Endothelial cell of umbilical vein (primary cell): ENCODE results near the gene EID3. TPM values are rescaled to one million over a fixed set of nuclear protein-coding genes. Genes with fewer than 3 reads are reported as not detected.
"Not testable (repeated sequence)": the region's sequence is repeated elsewhere in the genome, so short reads cannot be mapped to it uniquely, and the experiment has no call there.

ENCODE experiments used
- BruUV-seq: library from RNA; stranded (reverse); fragments of 400-500 nt; replicated peaks from 2 replicates; lab custom pipeline; 2021; lab: Mats Ljungman, UMichigan
- CTCF ChIA-PET: fragments of 300-600, 350-600 bp; sonication (Branson Sonifier 250); formaldehyde crosslinking; loops from one replicate; lab custom pipeline; 2021; ENCODE audit warnings: antibody characterized with exemption, inconsistent platforms; lab: Charles Lee
- POLR2A ChIA-PET: fragments of 300-600, 350-600 bp; sonication (Branson Sonifier 250); formaldehyde crosslinking; loops from one replicate; lab custom pipeline; 2021; ENCODE audit warnings: antibody characterized with exemption, inconsistent platforms; lab: Charles Lee
- DNase-seq: peaks from one replicate; pipeline ENCODE4 v3.0.0-alpha.2; 2011; ENCODE audit warnings: low read depth, low spot score
- FAIRE-seq: peaks from 2 replicates; lab custom pipeline; 2011; peaks lifted over from hg19 to GRCh38; lab: Jason Lieb, UNC
- H2AFZ ChIP-seq: 2 replicates; pipeline ENCODE4 v1.6.0; 2012; ENCODE audit warnings: low read depth, low read length, control low read depth, inconsistent platforms
- H3K27ac ChIP-seq: 2 replicates; pipeline ENCODE4 v1.5.1; 2011; ENCODE audit warnings: low read depth, mild to moderate bottlenecking, control low read depth, low read length, moderate library complexity; ENCODE audit not compliant: insufficient read depth
- H3K27me3 ChIP-seq, 2 experiments: 2 replicates each; pipeline versions ENCODE4 v1.6.0 to v1.6.1; 2011; ENCODE audit warnings: low read length in 2 of 2, mixed read lengths in 1 of 2; ENCODE audit not compliant: control insufficient read depth in 2 of 2, insufficient read depth in 2 of 2
- H3K36me3 ChIP-seq, 2 experiments: 2 replicates in 1 of 2; 3 replicates in 1 of 2; pipeline ENCODE4 v1.5.1; 2011; ENCODE audit warnings: low read length in 2 of 2, mild to moderate bottlenecking in 1 of 2, moderate library complexity in 1 of 2; ENCODE audit not compliant: control insufficient read depth in 2 of 2, insufficient read depth in 2 of 2; ENCODE audit errors: extremely low read depth in 1 of 2
- H3K4me1 ChIP-seq: 3 replicates; pipeline ENCODE4 v1.5.1; 2011; ENCODE audit warnings: mild to moderate bottlenecking, low read length; ENCODE audit not compliant: control insufficient read depth, insufficient read depth; ENCODE audit errors: extremely low read depth
- H3K4me2 ChIP-seq: 2 replicates; pipeline ENCODE4 v1.6.1; 2011; ENCODE audit warnings: low read length, control low read depth, mixed read lengths; ENCODE audit not compliant: insufficient read depth
- H3K4me3 ChIP-seq, 3 experiments: fragments of 200-600 bp in 1 of 3; sonication (generic), shearing (Covaris generic) in 1 of 3; replicated peaks in 1 of 3; 2 replicates each; pipeline ENCODE4 v1.5.1; 2011 to 2016; ENCODE audit warnings: control low read depth in 3 of 3, low read length in 3 of 3, mild to moderate bottlenecking in 2 of 3, inconsistent platforms in 1 of 3, low read depth in 1 of 3, moderate library complexity in 1 of 3; ENCODE audit not compliant: insufficient read depth in 1 of 3
- H3K79me2 ChIP-seq: 2 replicates; pipeline ENCODE4 v1.6.0; 2012; ENCODE audit warnings: low read length, inconsistent platforms; ENCODE audit not compliant: control insufficient read depth, insufficient read depth
- H3K9ac ChIP-seq: replicated peaks from 2 replicates; pipeline ENCODE3; 2011; ENCODE audit warnings: low read length, control low read depth; ENCODE audit not compliant: insufficient read depth; ENCODE audit errors: extremely low read depth
- H3K9me1 ChIP-seq: replicated peaks from 3 replicates; pipeline ENCODE4 v1.6.0; 2011; ENCODE audit warnings: mild to moderate bottlenecking, low read length; ENCODE audit not compliant: control insufficient read depth, insufficient read depth; ENCODE audit errors: extremely low read depth
- H3K9me3 ChIP-seq: replicated peaks from 2 replicates; pipeline ENCODE4 v1.5.1; 2012; ENCODE audit warnings: low read length, inconsistent platforms; ENCODE audit not compliant: control insufficient read depth, insufficient read depth
- H4K20me1 ChIP-seq: replicated peaks from 2 replicates; pipeline ENCODE3; 2011; ENCODE audit warnings: mild to moderate bottlenecking, low read length; ENCODE audit not compliant: control insufficient read depth, insufficient read depth; ENCODE audit errors: extremely low read depth
- EZH2 ChIP-seq: IDR thresholded peaks from 2 replicates; pipeline ENCODE4 v1.6.1; 2012; ENCODE audit warnings: borderline replicate concordance, low read depth, mild to moderate bottlenecking, moderate library complexity, low read length, inconsistent platforms; ENCODE audit not compliant: severe bottlenecking
- FOS ChIP-seq: IDR thresholded peaks from 2 replicates; pipeline ENCODE4 v1.6.1; 2011; ENCODE audit warnings: mild to moderate bottlenecking, low read length, moderate library complexity, borderline replicate concordance; ENCODE audit not compliant: insufficient read depth
- GATA2 ChIP-seq: IDR thresholded peaks from 2 replicates; pipeline ENCODE4 v1.7.0; 2011; ENCODE audit warnings: low read depth, mild to moderate bottlenecking, moderate library complexity, mixed read lengths, low read length; ENCODE audit not compliant: insufficient read length, insufficient read depth
- JUN ChIP-seq: IDR thresholded peaks from 2 replicates; pipeline ENCODE4 v1.6.1; 2011; ENCODE audit warnings: borderline replicate concordance, low read depth; ENCODE audit not compliant: insufficient read length, insufficient read depth
- MYC ChIP-seq: IDR thresholded peaks from one replicate; pipeline ENCODE4 v1.6.1; 2011; ENCODE audit warnings: mild to moderate bottlenecking, low read depth, low read length
- POLR2A ChIP-seq: IDR thresholded peaks from 2 replicates; pipeline ENCODE4 v1.6.1; 2012; ENCODE audit warnings: low read depth, mild to moderate bottlenecking, control low read depth, low read length
- POLR2AphosphoS5 ChIP-seq: IDR thresholded peaks from 2 replicates; pipeline ENCODE4 v1.6.1; 2012; ENCODE audit warnings: low read depth, mild to moderate bottlenecking, control low read depth, low read length, moderate library complexity; ENCODE audit not compliant: insufficient read depth
- dilution Hi-C: fragments of 300-500 bp; cut with MboI; formaldehyde crosslinking; loops from one replicate; pipeline ENCODE4 v1.15.0; 2019; ENCODE audit warnings: low sequenced_read_pairs; ENCODE audit not compliant: extremely low pct_ligation_motif_present
- intact Hi-C: fragments of 100-400 bp; cut with micrococcal nuclease; formaldehyde crosslinking; loops from one replicate; pipeline ENCODE4 v1.10.0; 2022
- polyA plus RNA-seq, 4 experiments: library from polyadenylated mRNA; depleted of rRNA in 3 of 4; stranded (reverse) in 3 of 4; unstranded in 1 of 4; fragments of >200 nt; gene quantifications; 2 replicates each; pipeline versions ENCODE4 v1.2.1 to v1.2.3, GENCODE V29; 2011 to 2012; ENCODE audit warnings: missing spikeins in 1 of 4
- total RNA-seq: library from RNA; stranded (reverse); gene quantifications from 2 replicates; pipeline ENCODE4 v1.2.3, GENCODE V29; 2021
- TF ChIP-seq, protein P1 (sequence below): IDR thresholded peaks from 2 replicates; pipeline ENCODE4 v1.6.1; 2011; ENCODE audit not compliant: insufficient read depth, insufficient read length
- TF ChIP-seq, protein P2 (sequence below), 2 donors: IDR thresholded peaks; 1 replicate in 1 of 2; 2 replicates in 1 of 2; pipeline ENCODE4 v1.5.1; 2011; ENCODE audit warnings: low read length in 2 of 2, mild to moderate bottlenecking in 2 of 2, moderate library complexity in 2 of 2, control low read depth in 1 of 2, inconsistent platforms in 1 of 2, low read depth in 1 of 2; ENCODE audit not compliant: insufficient read depth in 1 of 2; ENCODE audit errors: extremely low read depth in 1 of 2

The EID3 gene
- total and polyA plus RNA-seq, 2 donors (not counting 3 experiments of a cell fraction or from before 2014, with no cell fraction given) = 1.5 to 14.5 TPM

DNA sequence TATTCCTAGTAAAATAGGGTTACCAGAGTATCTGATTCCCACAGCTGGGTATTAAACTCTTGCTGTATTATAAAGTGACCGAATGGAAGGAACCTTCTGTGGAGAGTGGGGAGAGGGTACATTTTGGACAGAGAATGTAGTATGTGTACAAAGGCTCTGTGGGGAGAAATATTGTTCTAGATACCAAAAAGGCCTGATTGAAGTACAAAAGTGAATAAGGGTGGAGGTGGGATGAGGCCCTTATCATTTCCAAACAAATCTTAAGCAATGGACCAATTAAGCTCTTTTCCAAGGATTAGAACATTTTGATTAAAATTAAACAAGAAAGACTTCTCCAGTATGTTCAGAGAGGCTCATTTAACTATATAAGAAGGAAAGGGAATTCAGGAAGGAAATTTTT lies 20.4 kb downstream of the EID3 start:
- TF ChIP-seq POLR2A = no peak
- TF ChIP-seq EZH2 = no peak
- no peak for TF ChIP-seq GATA2
- no peak for TF ChIP-seq MYC
- no peak for TF ChIP-seq JUN
- TF ChIP-seq, protein P1, sequence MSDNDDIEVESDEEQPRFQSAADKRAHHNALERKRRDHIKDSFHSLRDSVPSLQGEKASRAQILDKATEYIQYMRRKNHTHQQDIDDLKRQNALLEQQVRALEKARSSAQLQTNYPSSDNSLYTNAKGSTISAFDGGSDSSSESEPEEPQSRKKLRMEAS = no peak
- no peak for TF ChIP-seq FOS
- no peak for TF ChIP-seq POLR2AphosphoS5
- TF ChIP-seq, protein P2, sequence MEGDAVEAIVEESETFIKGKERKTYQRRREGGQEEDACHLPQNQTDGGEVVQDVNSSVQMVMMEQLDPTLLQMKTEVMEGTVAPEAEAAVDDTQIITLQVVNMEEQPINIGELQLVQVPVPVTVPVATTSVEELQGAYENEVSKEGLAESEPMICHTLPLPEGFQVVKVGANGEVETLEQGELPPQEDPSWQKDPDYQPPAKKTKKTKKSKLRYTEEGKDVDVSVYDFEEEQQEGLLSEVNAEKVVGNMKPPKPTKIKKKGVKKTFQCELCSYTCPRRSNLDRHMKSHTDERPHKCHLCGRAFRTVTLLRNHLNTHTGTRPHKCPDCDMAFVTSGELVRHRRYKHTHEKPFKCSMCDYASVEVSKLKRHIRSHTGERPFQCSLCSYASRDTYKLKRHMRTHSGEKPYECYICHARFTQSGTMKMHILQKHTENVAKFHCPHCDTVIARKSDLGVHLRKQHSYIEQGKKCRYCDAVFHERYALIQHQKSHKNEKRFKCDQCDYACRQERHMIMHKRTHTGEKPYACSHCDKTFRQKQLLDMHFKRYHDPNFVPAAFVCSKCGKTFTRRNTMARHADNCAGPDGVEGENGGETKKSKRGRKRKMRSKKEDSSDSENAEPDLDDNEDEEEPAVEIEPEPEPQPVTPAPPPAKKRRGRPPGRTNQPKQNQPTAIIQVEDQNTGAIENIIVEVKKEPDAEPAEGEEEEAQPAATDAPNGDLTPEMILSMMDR (IDR thresholded peaks at IDR 0.05; ENCODE audit: extremely low read depth in 1 of 2, insufficient read depth in 1 of 2, low read depth in 1 of 2, low read length in 2 of 2) = no peak
- no peaks in the 10 kb centered on the region for H3K27me3 ChIP-seq
- peaks cover under 1% of the 10 kb centered on the region for H4K20me1 ChIP-seq
- H3K4me3 ChIP-seq = no peak overlapping the region
- no peak overlapping the region for H3K9ac ChIP-seq
- H3K79me2 ChIP-seq = peaks cover 65% of the 10 kb centered on the region
- H3K4me1 ChIP-seq = no peaks in the 10 kb centered on the region
- DNase-seq (no peak), FAIRE-seq (no peak)
- intact Hi-C loops = no loop called here
- dilution Hi-C loops = no loop called here
- BruUV-seq = no TSS peak
- ChIA-PET POLR2A (interaction anchor here (1.2 kb wide), 1 partner anchor 105 kb away, joined by 8 read pairs; no protein-coding TSS in a partner anchor), CTCF (no interaction called here)
- no peaks in the 10 kb centered on the region for H3K9me1 ChIP-seq
- H3K27ac ChIP-seq = no peak overlapping the region
- no peak overlapping the region for H3K4me2 ChIP-seq
- no peaks in the 10 kb centered on the region for H3K9me3 ChIP-seq
- H2AFZ ChIP-seq = no peak overlapping the region
- H3K36me3 ChIP-seq = peaks cover 23 to 53% of the 10 kb centered on the region in 2 experiments

DNA sequence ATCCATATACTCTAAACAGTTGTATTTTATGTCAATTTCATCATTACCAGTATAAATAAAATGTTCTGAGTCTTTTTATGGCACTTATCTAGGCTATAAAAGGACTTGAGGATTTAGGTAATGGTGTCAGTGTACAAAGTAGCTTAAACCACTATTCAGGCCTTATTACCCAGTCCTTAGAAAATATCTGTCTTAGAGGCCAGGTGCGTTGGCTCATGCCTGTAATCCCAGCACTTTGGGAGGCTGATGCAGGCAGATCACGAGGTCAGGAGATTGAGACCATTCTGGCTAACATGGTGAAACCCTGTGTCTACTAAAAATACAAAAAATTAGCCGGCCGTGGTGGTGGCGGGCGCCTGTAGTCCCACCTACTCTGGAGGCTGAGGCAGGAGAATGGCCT lies 24.7 kb downstream of the EID3 start:
- CTCF ChIA-PET, H2AFZ ChIP-seq, DNase-seq, dilution Hi-C loops, H3K27ac ChIP-seq, H3K9me3 ChIP-seq, H3K4me1 ChIP-seq, FAIRE-seq, H4K20me1 ChIP-seq, intact Hi-C loops, H3K27me3 ChIP-seq, H3K9ac ChIP-seq, H3K4me2 ChIP-seq, H3K9me1 ChIP-seq, BruUV-seq, H3K4me3 ChIP-seq: not testable (repeated sequence)
- POLR2A ChIA-PET = interaction anchor here (0.7 kb wide), 1 partner anchor 9 kb away, joined by 3 read pairs; no protein-coding TSS in a partner anchor
- H3K79me2 ChIP-seq = peaks cover 52% of the 10 kb centered on the region
- H3K36me3 ChIP-seq = peaks cover 18 to 45% of the 10 kb centered on the region in 2 experiments
